ENCODE results near the gene INA. TPM values are rescaled to one million over a fixed set of nuclear protein-coding genes. Genes with fewer than 3 reads are reported as not detected.

Gene INA
- total RNA-seq, 1 experiment from 2014 or later: not detected

DNA sequence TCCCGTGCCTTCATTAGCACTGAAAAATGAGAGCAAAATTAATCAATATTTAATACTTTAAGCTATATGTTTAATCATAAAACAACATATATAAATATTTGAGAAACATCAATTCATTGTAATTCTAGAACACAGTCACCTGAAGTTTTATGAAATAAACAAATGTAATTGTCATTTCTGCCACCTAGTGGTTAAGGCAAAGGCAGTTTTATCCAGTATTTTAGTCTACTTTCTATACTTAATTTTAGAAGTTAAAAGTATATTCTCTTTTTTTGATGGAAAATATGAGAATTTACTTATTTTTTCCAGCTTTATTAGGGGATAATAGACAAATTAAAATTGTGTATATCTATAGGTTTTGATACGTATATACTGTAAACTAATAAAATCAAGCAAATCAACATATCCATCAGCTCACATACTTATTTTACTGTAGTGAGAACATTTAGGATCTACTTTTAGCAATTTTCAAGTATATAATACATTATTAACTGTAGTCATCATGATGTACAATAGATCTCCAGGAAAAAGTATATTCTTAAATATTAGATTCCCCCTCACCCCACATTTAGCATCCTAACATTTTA lies 57.1 kb downstream of the INA start:
- RAD21 ChIA-PET (ENCODE audit: low non-redundant PET in 1 of 2, low total read pairs in 2 of 2, uncharacterized antibody in 2 of 2, unreplicated experiment in 2 of 2): interaction anchor here (0.7 to 1.1 kb wide), 3 partner anchors 87 to 417 kb away, joined by 3 read pairs; no protein-coding TSS in a partner anchor
- DNase-seq (ENCODE audit: low read depth, low spot score) (peak; percentile 32), ATAC-seq (no peak)
- Histone ChIP-seq H3K27me3 (ENCODE audit: insufficient read depth, low read length) (no peaks in the 10 kb centered on the region), H3K9me3 (ENCODE audit: control insufficient read depth in 1 of 2, insufficient read depth in 1 of 2, low read depth in 1 of 2, low read length in 2 of 2) (no peaks in the 10 kb centered on the region), H2AFZ (ENCODE audit: low read depth, low read length, poor library complexity, severe bottlenecking) (no peak overlapping the region), H3K9me2 (ENCODE audit: insufficient read depth) (no peaks in the 10 kb centered on the region), H3K9ac (ENCODE audit: low read length) (no peak overlapping the region), H3K79me2 (ENCODE audit: insufficient read depth, low read length) (peaks cover 15% of the 10 kb centered on the region), H4K20me1 (ENCODE audit: insufficient read depth) (peaks cover 5% of the 10 kb centered on the region; the same call in 1 of the 2 replicates), H3K4me1 (ENCODE audit: control insufficient read depth in 1 of 2, insufficient read depth in 2 of 2, low read length in 2 of 2) (no peaks in the 10 kb centered on the region), H3K4me2 (ENCODE audit: low read length) (no peak overlapping the region), H3K36me3 (ENCODE audit: control insufficient read depth in 1 of 2, insufficient read depth in 2 of 2, low read length in 2 of 2) (peaks cover 33 to 45% of the 10 kb centered on the region in 2 experiments), H3K4me3 (replicated peaks in 1 of 2; ENCODE audit: low read depth in 1 of 2, low read length in 2 of 2) (no peak overlapping the region), H3K27ac (ENCODE audit: low read depth, low read length) (no peak overlapping the region)
- no peak for TF ChIP-seq ATF3 (IDR thresholded peaks at IDR 0.05)
- TF ChIP-seq, protein P1, sequence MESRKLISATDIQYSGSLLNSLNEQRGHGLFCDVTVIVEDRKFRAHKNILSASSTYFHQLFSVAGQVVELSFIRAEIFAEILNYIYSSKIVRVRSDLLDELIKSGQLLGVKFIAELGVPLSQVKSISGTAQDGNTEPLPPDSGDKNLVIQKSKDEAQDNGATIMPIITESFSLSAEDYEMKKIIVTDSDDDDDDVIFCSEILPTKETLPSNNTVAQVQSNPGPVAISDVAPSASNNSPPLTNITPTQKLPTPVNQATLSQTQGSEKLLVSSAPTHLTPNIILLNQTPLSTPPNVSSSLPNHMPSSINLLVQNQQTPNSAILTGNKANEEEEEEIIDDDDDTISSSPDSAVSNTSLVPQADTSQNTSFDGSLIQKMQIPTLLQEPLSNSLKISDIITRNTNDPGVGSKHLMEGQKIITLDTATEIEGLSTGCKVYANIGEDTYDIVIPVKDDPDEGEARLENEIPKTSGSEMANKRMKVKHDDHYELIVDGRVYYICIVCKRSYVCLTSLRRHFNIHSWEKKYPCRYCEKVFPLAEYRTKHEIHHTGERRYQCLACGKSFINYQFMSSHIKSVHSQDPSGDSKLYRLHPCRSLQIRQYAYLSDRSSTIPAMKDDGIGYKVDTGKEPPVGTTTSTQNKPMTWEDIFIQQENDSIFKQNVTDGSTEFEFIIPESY (IDR thresholded peaks at IDR 0.05; ENCODE audit: extremely low read depth, insufficient replicate concordance, low read length): no peak
- 0 out of 2 replicates have a peak, but pooled peaks have one; percentile 24 for TF ChIP-seq SIN3A (IDR thresholded peaks at IDR 0.05; ENCODE audit: low read depth)
- TF ChIP-seq RAD21 (IDR thresholded peaks at IDR 0.05; ENCODE audit: low read depth): peak; percentile 84
- 0 out of 2 replicates have a peak, but pooled peaks have one; percentile 28 for TF ChIP-seq MAX (IDR thresholded peaks at IDR 0.05)
- 0 out of 2 replicates have a peak, but pooled peaks have one; percentile 8 for TF ChIP-seq FOSL1 (IDR thresholded peaks at IDR 0.05; ENCODE audit: low read depth)
- TF ChIP-seq EGR1 (IDR thresholded peaks at IDR 0.05; ENCODE audit: low read depth): no peak
- TF ChIP-seq REST (IDR thresholded peaks at IDR 0.05; ENCODE audit: low read depth): no peak
- no peak for TF ChIP-seq SP1 (IDR thresholded peaks at IDR 0.05; ENCODE audit: low read depth)
- TF ChIP-seq CTCF (IDR thresholded peaks at IDR 0.05 in 2 of 3, conservative IDR thresholded peaks at IDR 0.05 in 1 of 3; ENCODE audit: borderline replicate concordance in 1 of 3, insufficient read depth in 1 of 3, low read depth in 2 of 3, low read length in 2 of 3): peak; percentile 68 to 90 (median 77)
- CTCF ChIA-PET: interaction anchor here (0.7 to 2.3 kb wide), 20 partner anchors 9 to 499 kb away, joined by 3 to 27 read pairs (median 4); partner anchors contain the start of genes CNNM2, CYP17A1, NT5C2 and PCGF6
- POLR2A ChIA-PET: interaction anchor here (0.6 kb wide), 2 partner anchors 9 to 77 kb away, joined by 3 to 5 read pairs; no protein-coding TSS in a partner anchor
- intact Hi-C loops (cut with micrococcal nuclease): loop anchor here (1.0 to 5.0 kb wide), 5 partner anchors 88 to 607 kb away; no protein-coding TSS in a partner anchor
- no TSS peak for BruUV-seq (replicated peaks)

Measured in HCT116 (cell line).